Body of pancreas (tissue), 4 donors: Measurements from ENCODE around the gene NSG1.

Experiments
- CTCF ChIP-seq, 7 experiments: fragments of 450-650 bp in 4 of 7; fragments of 200-600 bp in 3 of 7; sonication (generic) in 3 of 7; IDR thresholded peaks; one replicate each; pipeline ENCODE4 v1.5.1; 2016 to 2019; ENCODE audit warnings: antibody characterized with exemption in 7 of 7
- POLR2A ChIP-seq, 3 donors: fragments of 450-650 bp; IDR thresholded peaks; one replicate each; pipeline ENCODE4 v1.6.1; 2016; ENCODE audit warnings: antibody characterized with exemption in 3 of 3, mild to moderate bottlenecking in 2 of 3

- TF ChIP-seq CTCF (IDR thresholded peaks at IDR 0.05) (no peak), POLR2A (IDR thresholded peaks at IDR 0.05) (no peak)
Measured at GRCh38 chr4:4421356-4421755, 34.5 kb downstream of the NSG1 start.
